Esophagus squamous epithelium (tissue), 5 donors: Measurements from ENCODE around the gene BHMT. TPM values are rescaled to one million over a fixed set of nuclear protein-coding genes. Genes with fewer than 3 reads are reported as not detected.
"Not testable (repeated sequence)": the region's sequence is repeated elsewhere in the genome, so short reads cannot be mapped to it uniquely, and the experiment has no call there.

Source experiments
- DNase-seq: peaks from one replicate; lab custom pipeline; 2025; lab: John Stamatoyannopoulos, UW
- H3K27ac ChIP-seq, 4 donors: fragments of 200-600 bp; sonication (generic); one replicate each; pipeline ENCODE4 v1.5.1; 2016 to 2019; ENCODE audit warnings: mild to moderate bottlenecking in 1 of 4
- H3K27me3 ChIP-seq, 4 donors: fragments of 200-600 bp; sonication (generic); 1 replicate in 3 of 4; 2 replicates in 1 of 4; pipeline versions ENCODE4 v1.5.1 to v1.6.0; 2017 to 2021; ENCODE audit warnings: antibody characterized with exemption in 1 of 4
- H3K36me3 ChIP-seq, 3 donors: fragments of 200-600 bp; sonication (generic); one replicate each; pipeline ENCODE4 v1.5.1; 2016 to 2019
- H3K4me1 ChIP-seq, 3 donors: fragments of 200-600 bp; sonication (generic); one replicate each; pipeline ENCODE4 v1.5.1; 2017 to 2019
- H3K4me3 ChIP-seq, 4 donors: fragments of 200-600 bp; sonication (generic); 1 replicate in 3 of 4; 2 replicates in 1 of 4; pipeline ENCODE4 v1.5.1; 2016 to 2019; ENCODE audit warnings: mild to moderate bottlenecking in 2 of 4, moderate library complexity in 1 of 4
- H3K9me3 ChIP-seq, 3 donors: fragments of 200-600 bp; sonication (generic); one replicate each; pipeline ENCODE4 v1.5.1; 2016 to 2019
- POLR2A ChIP-seq, 4 donors: fragments of 450-650 bp; IDR thresholded peaks; one replicate each; pipeline ENCODE4 v1.6.1; 2017; ENCODE audit warnings: antibody characterized with exemption in 4 of 4, mild to moderate bottlenecking in 4 of 4, moderate library complexity in 3 of 4
- WGBS, 2 donors: methylation state at CpG; one replicate each; pipeline ENCODE4 v1.1.5; 2018; 5-methylcytosine and 5-hydroxymethylcytosine counted together
- intact Hi-C: fragments of 100-400 bp; cut with DNase I; formaldehyde crosslinking; loops from one replicate; pipeline ENCODE4 v1.15.0; 2022
- total RNA-seq, 4 donors: library from RNA; depleted of rRNA; stranded (reverse); fragments of >200 nt; gene quantifications; one replicate each; pipeline ENCODE4 v1.1.0, GENCODE V29; 2016
- TF ChIP-seq, protein P1 (sequence below), 6 experiments: fragments of 450-650 bp in 4 of 6; fragments of 200-600 bp in 2 of 6; sonication (generic) in 2 of 6; IDR thresholded peaks; one replicate each; pipeline ENCODE4 v1.5.1; 2016 to 2019; ENCODE audit warnings: antibody characterized with exemption in 6 of 6, mild to moderate bottlenecking in 4 of 6, moderate library complexity in 4 of 6
- donor health status: DM: yes; HTN: yes; CAD: no.

BHMT gene
- total RNA-seq, 4 donors from 2014 or later = 0.95 to 1.2 TPM; not detected in 2

DNA sequence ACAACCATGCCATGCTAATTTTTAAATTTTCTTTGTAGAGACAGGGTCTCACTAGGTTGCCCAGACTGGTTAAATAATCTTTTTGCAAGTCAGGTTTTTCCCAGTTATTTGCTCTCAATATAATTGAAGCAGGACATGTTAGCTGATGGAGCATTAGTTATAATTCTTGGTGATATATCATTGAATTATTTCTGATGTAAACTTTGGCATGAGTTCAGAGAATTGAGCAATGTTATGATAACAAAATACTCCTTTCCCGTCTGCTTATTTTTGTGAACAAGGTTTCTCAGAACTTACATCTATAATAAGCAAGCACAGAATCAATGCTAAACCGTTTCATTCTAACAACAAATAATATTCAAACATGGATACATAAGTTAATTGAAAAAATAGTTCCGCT is 37.8 kb downstream of the BHMT start:
- H3K27ac ChIP-seq = no peak overlapping the region

DNA sequence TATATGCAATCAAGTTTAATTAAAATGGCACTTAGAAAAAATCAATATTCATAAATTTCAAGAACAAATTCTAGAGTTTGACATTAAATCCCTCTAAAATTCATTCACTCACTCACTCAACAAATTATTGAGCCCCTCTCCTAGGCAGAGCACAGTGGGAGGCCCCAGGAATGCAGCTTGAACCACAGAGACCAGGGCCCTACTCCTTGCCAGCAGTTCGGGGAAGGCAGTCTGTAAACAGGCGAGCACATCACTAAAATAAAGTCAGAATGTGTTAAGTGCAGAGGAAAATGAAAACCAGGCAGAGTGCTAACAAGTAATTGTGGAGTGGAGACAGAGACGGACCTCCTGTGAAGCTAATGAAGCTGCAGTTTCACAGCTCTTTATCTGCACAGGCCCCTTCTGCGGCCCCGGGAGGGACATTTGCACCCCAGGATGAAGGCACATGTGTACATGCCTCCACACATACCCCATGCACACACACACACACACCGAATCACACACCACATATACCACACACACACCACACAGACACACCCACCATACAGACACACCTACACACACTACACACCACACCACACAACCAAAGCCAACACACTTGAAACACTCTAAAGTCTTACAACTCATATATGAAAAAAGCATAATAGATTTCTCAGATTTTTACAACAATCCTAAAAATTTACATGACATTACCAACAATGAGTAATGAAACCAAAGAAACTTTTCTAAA is 40.5 kb downstream of the BHMT start:
- peaks cover 0 to 7% (median 0%) of the 10 kb centered on the region in 3 donors for H3K4me1 ChIP-seq
- H3K27ac ChIP-seq = no peak overlapping the region
- no peak for DNase-seq
- TF ChIP-seq, protein P1, sequence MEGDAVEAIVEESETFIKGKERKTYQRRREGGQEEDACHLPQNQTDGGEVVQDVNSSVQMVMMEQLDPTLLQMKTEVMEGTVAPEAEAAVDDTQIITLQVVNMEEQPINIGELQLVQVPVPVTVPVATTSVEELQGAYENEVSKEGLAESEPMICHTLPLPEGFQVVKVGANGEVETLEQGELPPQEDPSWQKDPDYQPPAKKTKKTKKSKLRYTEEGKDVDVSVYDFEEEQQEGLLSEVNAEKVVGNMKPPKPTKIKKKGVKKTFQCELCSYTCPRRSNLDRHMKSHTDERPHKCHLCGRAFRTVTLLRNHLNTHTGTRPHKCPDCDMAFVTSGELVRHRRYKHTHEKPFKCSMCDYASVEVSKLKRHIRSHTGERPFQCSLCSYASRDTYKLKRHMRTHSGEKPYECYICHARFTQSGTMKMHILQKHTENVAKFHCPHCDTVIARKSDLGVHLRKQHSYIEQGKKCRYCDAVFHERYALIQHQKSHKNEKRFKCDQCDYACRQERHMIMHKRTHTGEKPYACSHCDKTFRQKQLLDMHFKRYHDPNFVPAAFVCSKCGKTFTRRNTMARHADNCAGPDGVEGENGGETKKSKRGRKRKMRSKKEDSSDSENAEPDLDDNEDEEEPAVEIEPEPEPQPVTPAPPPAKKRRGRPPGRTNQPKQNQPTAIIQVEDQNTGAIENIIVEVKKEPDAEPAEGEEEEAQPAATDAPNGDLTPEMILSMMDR (IDR thresholded peaks at IDR 0.05) = no peak
- no peak for TF ChIP-seq POLR2A (IDR thresholded peaks at IDR 0.05)
- no peaks in the 10 kb centered on the region for H3K27me3 ChIP-seq
- intact Hi-C loops = no loop called here
- no peak overlapping the region for H3K4me3 ChIP-seq
- 59 to 80% methylated on average over 2 to 6 of the region's 6 CpGs for WGBS, 2 donors
- H3K9me3 ChIP-seq = no peaks in the 10 kb centered on the region
- H3K36me3 ChIP-seq = no peaks in the 10 kb centered on the region

More for the DNA sequence above, 37.8 kb downstream of the BHMT start:
- DNase-seq = no peak
- Histone ChIP-seq H3K9me3 (no peaks in the 10 kb centered on the region), H3K4me1 (peaks cover 0 to 10% (median 6%) of the 10 kb centered on the region in 3 donors), H3K27me3 (no peaks in the 10 kb centered on the region), H3K36me3 (no peaks in the 10 kb centered on the region), H3K4me3 (no peak overlapping the region)
- intact Hi-C loops = no loop called here
- TF ChIP-seq, protein P1 (IDR thresholded peaks at IDR 0.05) = no peak
- no peak for TF ChIP-seq POLR2A (IDR thresholded peaks at IDR 0.05)
- WGBS, 2 donors = 50 to 57% methylated on average over 3 of the region's 3 CpGs

DNA sequence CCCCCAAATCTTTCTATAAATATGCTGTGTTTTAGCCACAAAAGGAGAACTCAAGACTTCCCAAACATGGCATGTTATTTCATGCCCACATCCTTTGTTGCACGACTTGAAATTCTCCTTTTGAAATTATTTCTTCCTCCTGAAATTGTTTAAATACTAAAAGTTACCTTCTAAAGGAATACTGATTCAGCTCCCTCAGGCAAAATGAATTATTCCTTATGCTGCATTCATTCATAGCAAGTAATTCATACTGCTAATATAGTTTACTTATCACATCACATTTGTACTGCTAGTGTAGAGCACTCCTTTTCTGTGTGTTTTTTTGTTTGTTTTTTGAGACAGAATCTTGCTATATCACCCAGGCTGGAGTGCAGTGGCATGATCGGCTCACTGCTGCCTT is 45.7 kb downstream of the BHMT start:
- TF ChIP-seq, protein P1 (IDR thresholded peaks at IDR 0.05) = no peak
- no peak for TF ChIP-seq POLR2A (IDR thresholded peaks at IDR 0.05)
- intact Hi-C loops = no loop called here
- Histone ChIP-seq H3K27ac (peak overlapping the region in 1 of 4 donors; percentile 16), H3K4me1 (peaks cover 0 to 17% (median 3%) of the 10 kb centered on the region in 3 donors), H3K36me3 (no peaks in the 10 kb centered on the region), H3K4me3 (no peak overlapping the region), H3K9me3 (no peaks in the 10 kb centered on the region), H3K27me3 (no peaks in the 10 kb centered on the region)
- no peak for DNase-seq
- WGBS, 2 donors = 23 to 28% methylated on average over 2 of the region's 2 CpGs

DNA sequence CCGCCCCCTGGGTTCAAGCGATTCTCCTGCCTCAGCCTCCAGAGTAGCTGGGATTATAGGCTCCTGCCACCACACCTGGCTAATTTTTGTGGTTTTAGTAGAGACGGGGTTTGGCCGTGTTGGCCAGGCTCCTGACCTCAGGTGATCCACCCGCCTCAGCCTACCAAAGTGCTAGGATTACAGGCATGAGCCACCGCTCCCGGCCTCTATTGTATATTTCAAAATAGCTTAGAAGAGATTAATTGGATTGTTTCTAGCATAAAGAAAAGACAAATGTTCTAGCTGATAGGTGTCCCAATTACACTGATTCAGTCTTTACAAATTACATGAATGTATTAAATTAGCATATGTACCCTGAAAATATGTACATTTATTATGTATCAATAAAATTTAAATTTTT is 50.0 kb downstream of the BHMT start:
- H3K27ac ChIP-seq, DNase-seq, H3K36me3 ChIP-seq, intact Hi-C loops, H3K27me3 ChIP-seq, H3K4me3 ChIP-seq, H3K9me3 ChIP-seq: not testable (repeated sequence)
- 50 to 56% methylated on average over 7 of the region's 7 CpGs for WGBS, 2 donors
- peaks cover 0 to 14% (median 3%) of the 10 kb centered on the region in 3 donors for H3K4me1 ChIP-seq

DNA sequence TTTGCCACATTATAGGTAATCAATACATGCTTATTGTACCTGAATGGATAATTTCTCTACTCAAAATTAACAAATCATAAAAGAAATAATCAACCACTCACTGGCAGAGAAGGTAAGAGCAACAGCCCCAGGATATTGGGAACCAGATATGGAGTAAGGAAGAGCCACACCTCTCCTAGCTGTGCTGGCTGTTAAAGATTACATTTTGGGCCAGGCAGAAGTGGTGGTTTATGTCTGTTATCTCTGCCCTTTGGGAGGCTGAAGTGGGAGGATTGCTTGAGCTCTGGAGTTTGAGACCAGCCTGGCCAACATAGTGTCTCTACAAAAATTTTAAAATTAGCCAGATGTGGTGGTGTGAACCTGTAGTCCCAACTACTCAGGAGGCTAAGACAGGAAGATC is 56.4 kb downstream of the BHMT start:
- Histone ChIP-seq H3K4me3 (no peak overlapping the region), H3K27me3 (peaks cover 0 to 8% (median 0%) of the 10 kb centered on the region in 4 donors), H3K36me3 (no peaks in the 10 kb centered on the region), H3K27ac (no peak overlapping the region), H3K4me1 (no peaks in the 10 kb centered on the region), H3K9me3 (no peaks in the 10 kb centered on the region)
- intact Hi-C loops = no loop called here
- TF ChIP-seq, protein P1 (IDR thresholded peaks at IDR 0.05) = no peak
- no peak for TF ChIP-seq POLR2A (IDR thresholded peaks at IDR 0.05)
- no peak for DNase-seq
